GM12873 (cell line): Measurements from ENCODE around the gene QKI.

ENCODE experiments used
- CTCF ChIP-seq: IDR thresholded peaks from 2 replicates; pipeline ENCODE4 v1.5.1; 2012; ENCODE audit warnings: low read depth, mild to moderate bottlenecking, moderate library complexity, low read length, control low read depth; ENCODE audit not compliant: insufficient read depth; ENCODE audit errors: missing control alignments

QKI gene

DNA sequence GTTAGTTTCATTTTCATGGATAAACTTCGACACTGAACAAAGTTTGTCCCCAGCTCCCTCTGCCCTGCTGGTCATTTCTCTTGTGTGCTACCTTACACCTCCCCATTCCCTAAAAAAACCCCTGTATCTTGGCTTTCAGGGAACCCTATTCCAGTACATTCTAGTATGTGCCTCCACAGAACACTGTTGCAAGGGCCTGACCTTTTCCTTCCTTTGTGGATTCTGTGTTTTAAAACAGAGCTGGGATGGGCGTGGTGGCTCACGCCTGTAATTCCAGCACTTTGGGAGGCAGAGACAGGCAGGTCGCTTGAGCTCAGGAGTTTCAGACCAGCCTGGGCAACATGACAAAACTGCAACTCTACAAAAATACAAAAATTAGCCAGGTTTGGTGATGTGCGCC is 20.6 kb upstream of the QKI start:
- no peak for TF ChIP-seq CTCF

DNA sequence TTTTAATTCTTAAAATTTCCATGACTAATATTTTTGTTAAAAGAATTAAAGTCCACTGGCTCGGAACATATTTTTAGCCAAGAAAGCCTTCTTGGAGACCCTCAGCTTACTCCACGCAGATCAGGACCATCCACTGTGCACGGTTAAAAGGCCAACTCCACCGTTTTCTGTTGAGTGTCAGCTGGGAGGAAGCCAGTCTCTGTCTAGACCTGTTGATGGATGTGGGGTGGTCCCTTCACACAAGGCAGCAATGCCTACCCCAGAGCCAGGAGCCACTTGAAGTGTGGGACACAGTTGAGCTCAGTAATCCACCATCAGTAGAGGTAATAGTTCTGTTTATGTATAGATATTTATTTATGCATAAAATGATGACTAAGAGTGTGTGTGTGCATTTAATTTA is 19.9 kb upstream of the QKI start:
- no peak for TF ChIP-seq CTCF

DNA sequence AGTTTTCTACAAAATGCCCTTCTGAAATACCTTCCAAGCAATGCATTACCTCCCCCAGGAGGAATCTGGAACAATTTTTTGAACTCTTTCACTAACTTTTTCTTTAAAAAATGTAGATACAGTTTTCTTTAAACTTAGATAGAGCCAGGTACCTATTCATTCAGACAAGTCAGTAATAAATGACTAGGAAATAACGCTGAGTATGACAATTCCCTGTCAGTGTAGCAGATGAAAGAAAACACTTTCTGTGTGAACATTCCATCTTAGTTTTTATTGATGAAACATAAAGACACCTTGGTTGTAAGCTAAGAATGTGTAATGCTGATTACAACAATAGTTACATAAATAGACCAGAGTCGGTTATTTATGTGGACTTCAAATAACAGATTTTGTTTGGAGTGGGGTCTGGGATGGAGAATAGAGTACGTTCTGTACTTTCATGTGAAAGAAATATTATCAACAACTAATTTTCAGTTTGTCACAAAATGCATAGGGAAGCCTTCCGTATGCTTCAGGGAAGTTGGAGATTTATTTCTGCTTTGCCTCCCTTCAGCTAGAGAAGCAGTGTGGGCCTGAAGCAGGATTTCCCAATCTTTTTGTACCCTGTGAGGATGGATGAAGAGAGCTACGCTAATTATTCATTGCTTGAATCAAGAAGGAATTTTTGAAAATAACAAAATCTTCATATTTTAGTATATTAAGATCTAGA is 19.2 kb upstream of the QKI start:
- TF ChIP-seq CTCF: no peak

GRCh38 chr6:163395831-163396185 is 18.7 kb upstream of the QKI start:
- no peak for TF ChIP-seq CTCF

GRCh38 chr6:163397326-163397725 is 17.2 kb upstream of the QKI start:
- no peak for TF ChIP-seq CTCF

DNA sequence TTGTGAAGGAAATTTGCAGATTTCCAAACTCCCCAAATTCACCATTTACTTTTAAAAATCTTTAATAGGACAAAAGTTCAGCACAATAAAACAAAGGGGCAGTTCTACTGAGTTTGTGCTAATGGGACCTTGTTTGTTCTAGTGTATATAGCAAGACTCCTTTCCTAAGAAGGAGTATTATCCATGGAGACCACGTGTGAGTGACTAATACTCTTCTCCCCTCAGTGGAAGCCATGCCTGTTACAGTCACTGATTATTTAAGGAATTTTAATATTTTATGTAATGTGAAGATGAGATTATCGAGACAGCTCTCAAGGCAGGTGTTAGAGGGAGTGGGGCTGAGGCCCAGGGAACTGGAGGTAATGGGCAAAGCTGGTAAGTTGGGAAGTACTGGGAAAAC is 16.4 kb upstream of the QKI start:
- TF ChIP-seq CTCF: no peak

DNA sequence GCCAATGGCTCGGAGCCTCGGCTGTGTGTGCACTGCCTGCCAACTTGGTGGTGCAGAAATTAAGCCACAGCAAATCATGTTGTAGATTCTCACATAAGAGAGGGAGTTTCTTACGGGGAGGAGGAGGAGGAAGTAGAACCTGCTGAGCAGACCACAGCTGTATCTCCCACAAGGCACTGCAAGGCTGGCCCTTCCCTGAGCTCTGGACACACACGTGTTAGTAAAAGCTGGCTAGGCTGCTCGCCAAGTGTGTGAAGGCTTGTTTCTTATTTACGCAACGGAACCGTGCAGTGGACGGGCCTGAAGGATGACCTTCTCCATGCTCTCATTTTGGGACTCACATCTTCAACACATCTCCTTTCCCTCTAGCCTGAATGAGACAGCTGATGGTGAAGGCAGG is 15.7 kb upstream of the QKI start:
- TF ChIP-seq CTCF: no peak
